GM18951 (cell line): ENCODE results near the gene CIP2A.

ENCODE experiments used
- POLR2A ChIP-seq: IDR thresholded peaks from 4 replicates; pipeline ENCODE4 v1.6.1; 2011; ENCODE audit warnings: mild to moderate bottlenecking; ENCODE audit not compliant: insufficient read length, insufficient read depth; ENCODE audit errors: extremely low read depth
- in situ Hi-C: fragments of 300-500 bp; cut with MboI; formaldehyde crosslinking; loops from one replicate; pipeline ENCODE4 v1.12.0; 2022; ENCODE audit warnings: low sequenced_read_pairs, mixed read lengths, inconsistent platforms; ENCODE audit not compliant: unreplicated experiment

CIP2A gene

DNA sequence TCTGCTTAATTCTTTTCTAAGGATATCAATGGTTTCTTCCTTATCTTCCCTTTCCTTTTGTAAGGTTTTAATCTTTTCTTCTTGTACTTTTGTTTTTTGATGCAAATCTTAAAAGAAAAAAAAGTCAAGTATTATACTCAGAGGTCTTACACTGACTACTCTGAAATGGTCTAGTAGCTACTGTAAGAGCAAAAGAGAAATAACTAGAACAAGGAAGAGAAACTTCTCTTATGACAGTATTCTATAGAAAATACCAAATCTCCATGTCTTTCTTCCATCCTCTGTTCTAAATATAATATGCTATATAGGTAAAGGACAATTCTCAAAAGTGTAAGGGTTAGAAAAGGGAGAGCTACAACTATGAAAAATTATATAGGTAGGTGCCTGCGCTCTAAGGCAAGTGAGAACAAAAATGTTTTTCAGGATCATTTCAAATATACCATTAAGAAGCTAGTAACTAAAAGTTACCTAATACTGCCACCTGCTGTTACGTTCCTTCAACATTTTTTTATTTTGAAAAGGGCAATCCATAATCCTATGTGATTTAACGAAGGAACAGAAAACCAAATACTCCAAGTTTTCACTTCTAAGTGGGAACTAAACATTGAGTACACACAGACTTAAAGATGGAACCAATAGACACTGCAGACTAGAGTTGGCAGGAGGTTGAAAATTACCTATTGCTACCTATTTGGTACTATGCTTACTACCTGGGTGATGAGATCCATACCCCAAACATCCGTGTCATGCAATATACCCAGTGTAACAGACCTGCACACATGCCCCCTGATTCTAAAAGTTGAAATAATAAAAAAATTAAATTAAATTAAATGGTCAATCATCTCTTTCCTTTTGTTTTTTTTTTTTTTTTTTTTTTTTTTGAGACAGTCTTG lies 36.7 kb downstream of the CIP2A start:
- in situ Hi-C loops, result loop anchor here (5.0 kb wide), 1 partner anchor 60 kb away; no protein-coding TSS in a partner anchor
- no peak for TF ChIP-seq POLR2A

GRCh38 chr3:108548886-108549285 lies 40.4 kb downstream of the CIP2A start:
- in situ Hi-C loops, result no loop called here
- no peak for TF ChIP-seq POLR2A

GRCh38 chr3:108548304-108548703 lies 40.9 kb downstream of the CIP2A start:
- in situ Hi-C loops, result no loop called here
- TF ChIP-seq POLR2A, result no peak

DNA sequence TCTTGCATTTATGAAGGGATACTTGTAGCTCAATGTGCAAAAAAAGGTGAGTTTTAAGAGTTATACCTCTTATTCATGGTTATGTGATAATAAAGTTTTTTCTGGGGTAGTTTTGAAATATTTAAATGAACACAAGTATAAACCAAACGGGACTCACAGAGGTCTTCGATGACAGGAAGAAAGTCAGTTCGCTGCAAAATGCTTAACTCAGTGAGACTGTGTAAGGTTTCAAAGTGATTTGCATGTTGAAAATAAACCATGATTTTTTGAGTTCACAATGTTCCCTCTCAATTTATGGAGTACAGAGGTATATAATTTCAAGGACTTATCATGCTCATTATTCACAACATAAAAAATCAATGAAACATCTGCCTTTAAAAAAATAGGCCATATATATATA lies 42.5 kb downstream of the CIP2A start:
- TF ChIP-seq POLR2A, result no peak
- in situ Hi-C loops, result no loop called here

- TF ChIP-seq POLR2A, result no peak
- in situ Hi-C loops, result no loop called here
Observed at GRCh38 chr3:108546247-108546646, 43.0 kb downstream of the CIP2A start.

GRCh38 chr3:108538083-108538482 lies 51.2 kb downstream of the CIP2A start:
- no peak for TF ChIP-seq POLR2A
- in situ Hi-C loops, result no loop called here

DNA sequence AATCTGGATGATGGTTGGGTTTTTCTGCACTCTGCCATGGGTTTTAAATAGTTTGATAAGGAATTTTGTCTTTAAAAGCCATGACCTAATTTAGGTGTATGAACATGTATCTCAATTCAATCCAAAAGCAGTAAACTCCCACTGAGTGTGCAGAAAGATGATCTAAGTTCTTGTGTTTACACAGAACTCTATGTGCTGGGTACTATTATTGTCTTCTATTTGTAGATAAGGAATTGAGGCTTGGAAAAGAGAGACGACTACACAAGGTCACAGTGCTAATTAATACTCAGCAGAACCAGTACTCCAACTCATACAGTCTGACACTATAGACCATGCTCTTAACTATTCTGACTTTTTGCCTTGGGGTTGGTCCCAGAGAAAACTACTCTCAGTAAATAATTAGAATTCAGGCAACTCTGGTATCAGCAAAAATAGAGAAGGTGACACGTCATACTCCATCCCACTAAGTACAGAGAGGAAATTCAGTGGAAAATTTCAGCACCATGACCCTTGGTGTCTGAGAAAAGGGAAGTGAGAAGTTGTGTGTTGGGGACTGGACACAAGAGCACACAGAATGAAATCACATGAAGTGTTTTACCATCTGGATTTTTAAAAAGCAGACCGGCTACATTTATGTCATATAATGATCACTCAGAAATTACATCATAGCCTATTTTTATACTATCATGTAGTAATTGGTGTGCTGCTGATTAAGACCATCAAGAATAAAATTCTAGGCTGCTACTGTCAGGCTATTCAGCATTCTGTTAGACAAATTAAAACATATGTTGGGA lies 60.6 kb downstream of the CIP2A start:
- in situ Hi-C loops, result no loop called here

DNA sequence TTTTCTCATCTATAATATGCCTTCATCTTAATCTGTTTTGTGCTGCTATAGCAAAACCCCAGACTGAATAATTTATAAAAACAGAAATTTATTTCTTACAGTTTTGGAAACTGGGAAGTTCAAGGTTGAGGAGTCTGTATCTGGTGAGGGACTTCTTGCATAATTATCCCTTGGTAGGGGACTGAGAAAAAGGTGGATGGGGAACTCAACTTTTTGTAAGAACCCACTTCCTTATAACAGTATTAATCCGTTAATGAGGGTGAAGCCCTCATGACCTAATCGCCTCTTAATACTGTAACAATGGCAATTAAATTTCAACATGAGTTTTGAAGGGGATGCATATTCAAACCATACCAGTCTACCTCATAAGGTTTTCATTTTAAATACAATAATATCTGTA lies 61.4 kb downstream of the CIP2A start:
- no peak for TF ChIP-seq POLR2A
- in situ Hi-C loops, result no loop called here

More for the DNA sequence above, 60.6 kb downstream of the CIP2A start:
- no peak for TF ChIP-seq POLR2A

DNA sequence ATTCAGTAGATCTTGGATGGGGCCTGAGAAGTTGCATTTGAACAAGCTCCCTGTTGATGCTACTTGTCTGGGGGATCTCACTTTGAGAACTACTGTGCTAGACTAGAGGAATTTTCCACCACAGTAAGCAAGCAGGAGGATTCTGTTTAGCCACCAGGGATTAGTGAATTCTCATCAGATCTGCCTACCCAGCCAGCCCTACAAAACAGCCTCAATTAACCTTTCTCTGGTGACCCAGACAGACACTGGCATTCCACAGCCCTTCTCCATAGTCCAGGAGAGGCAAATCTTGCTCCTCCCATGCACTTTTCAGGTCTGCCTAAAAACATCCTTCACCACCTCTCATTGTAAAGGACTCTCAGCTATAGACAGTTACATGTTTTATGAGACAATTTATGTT lies 62.1 kb downstream of the CIP2A start:
- in situ Hi-C loops, result no loop called here
- TF ChIP-seq POLR2A, result no peak

DNA sequence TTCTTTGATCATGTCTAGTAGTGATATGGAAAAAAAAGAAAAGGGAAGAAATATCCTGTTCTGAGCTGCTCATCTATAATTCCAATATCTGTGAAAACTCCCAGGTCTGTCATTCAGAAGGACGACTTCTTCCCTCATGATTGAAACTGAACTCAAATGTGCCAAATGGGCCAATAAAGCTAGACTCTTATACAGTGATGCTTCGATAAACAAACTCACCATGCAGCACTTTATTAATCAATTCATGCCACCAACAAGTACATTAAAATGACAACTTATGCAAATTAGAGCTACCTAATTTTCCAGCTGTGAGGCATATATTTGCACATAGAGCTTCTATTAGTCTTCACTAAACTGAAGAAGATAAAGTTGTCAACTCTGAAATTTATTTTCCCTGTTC lies 63.3 kb downstream of the CIP2A start:
- no peak for TF ChIP-seq POLR2A
- in situ Hi-C loops, result no loop called here

- in situ Hi-C loops, result no loop called here
- no peak for TF ChIP-seq POLR2A
Observed at GRCh38 chr3:108525256-108525655, 64.0 kb downstream of the CIP2A start.

- in situ Hi-C loops, result no loop called here
- no peak for TF ChIP-seq POLR2A
Observed at GRCh38 chr3:108524537-108524936, 64.7 kb downstream of the CIP2A start.

DNA sequence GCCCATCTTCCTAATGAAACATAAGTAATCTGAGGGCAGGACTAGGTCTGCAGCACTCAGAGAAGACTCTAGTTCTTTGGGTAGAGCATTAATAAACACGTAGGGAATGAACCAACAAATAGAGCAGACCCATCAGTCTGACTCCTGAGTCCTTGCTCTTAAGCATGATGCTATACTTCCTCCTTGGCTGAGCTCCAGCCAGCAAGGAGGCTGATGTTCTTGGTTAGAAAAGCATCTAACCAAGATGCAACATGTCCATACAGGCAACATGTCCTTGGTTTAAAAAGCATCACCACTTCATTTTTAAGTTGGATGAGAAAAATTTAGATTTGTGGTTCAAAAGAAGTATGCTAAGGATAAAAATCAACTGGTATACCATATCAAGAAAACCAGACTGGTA lies 70.3 kb downstream of the CIP2A start:
- TF ChIP-seq POLR2A, result no peak
- in situ Hi-C loops, result no loop called here

DNA sequence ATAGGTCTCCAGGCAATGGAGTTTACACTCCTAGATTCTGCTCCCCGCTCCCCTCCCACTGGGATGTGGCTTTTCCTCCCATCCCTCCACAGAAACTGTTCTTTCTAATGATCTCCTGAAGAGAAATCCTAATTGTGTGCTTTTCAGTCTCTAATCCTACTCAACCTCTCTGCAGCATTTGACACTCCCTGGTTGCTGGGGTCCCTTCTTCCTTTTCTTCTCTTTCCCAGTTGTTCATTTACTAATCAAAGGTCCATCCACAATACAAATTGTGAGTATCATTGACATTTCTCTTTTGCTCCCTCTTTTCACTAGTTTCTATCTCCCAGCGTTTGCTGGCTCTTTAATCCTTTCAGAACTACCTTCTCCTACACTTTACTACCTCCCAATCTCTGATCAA lies 72.4 kb downstream of the CIP2A start:
- TF ChIP-seq POLR2A, result no peak
- in situ Hi-C loops, result no loop called here

DNA sequence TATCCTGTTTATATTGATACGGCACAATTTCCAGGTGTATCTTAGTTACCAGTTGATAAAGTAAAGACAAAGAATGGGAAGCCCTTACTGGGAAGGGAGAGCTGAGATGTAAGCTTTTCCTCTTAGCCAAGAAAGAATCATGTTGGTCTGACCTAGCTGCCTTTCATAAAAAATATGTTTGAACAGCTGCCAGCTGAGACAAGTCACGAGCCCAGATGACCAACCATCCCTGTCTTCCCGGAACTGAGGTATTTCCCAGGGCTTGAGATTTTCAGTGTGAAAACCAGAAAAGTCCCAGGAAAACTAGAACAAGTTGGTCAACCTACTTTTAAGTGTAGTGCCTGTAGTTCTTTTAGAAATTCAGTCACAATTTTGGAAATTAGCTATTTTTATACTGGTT lies 75.3 kb downstream of the CIP2A start:
- in situ Hi-C loops, result no loop called here
- TF ChIP-seq POLR2A, result no peak
